ENCODE measurements around the gene ZNF483. TPM values are rescaled to one million over a fixed set of nuclear protein-coding genes. Genes with fewer than 3 reads are reported as not detected.
A peak's percentile ranks its signal among the peaks of the same experiment; 100 is the strongest.

Gene ZNF483
- total and polyA plus RNA-seq, 3 donors from 2014 or later = 10.5 to 28.6 (median 25.1) TPM

DNA sequence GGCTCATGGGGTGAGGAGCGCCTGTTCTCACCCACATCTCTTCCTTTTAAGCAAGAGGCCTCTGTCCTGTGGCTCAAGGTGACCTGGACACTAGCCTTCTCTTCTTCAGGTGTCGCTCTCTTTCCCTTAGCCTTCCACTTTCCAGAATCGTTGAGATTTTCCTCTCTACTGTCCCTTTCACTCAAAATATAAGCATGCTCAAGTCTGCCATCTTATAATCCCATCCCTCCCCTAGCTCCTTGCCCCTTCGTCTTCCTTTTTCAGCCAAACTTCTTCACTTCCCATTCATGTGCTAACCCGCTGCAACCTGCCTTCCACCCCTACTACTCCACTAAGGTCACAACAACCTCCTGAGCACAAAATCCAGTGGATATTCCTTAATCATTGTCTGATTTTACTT is 61.4 kb downstream of the ZNF483 start:
- DNase-seq = no peak
- TF ChIP-seq POLR2A (IDR thresholded peaks at IDR 0.05) (no peak), CTCF (IDR thresholded peaks at IDR 0.05) (no peak)
- Histone ChIP-seq H3K27me3 (no peaks in the 10 kb centered on the region), H3K4me1 (no peaks in the 10 kb centered on the region), H3K9me3 (no peaks in the 10 kb centered on the region), H3K4me3 (no peak overlapping the region), H3K36me3 (ENCODE audit: low read depth, missing control alignments) (no peaks in the 10 kb centered on the region), H3K27ac (no peak overlapping the region)
- intact Hi-C loops (cut with DNase I; ENCODE audit: low total_unique reads) = no loop called here
- 92 to 95% methylated on average over 5 of the region's 5 CpGs for WGBS, 2 donors

GRCh38 chr9:111588846-111589245 is 63.9 kb downstream of the ZNF483 start:
- H3K4me3 ChIP-seq = no peak overlapping the region
- 82 to 87% methylated on average over 5 of the region's 5 CpGs for WGBS, 2 donors
- no peaks in the 10 kb centered on the region for H3K9me3 ChIP-seq
- H3K27ac ChIP-seq = no peak overlapping the region
- no peak for DNase-seq
- H3K36me3 ChIP-seq (ENCODE audit: low read depth, missing control alignments) = no peaks in the 10 kb centered on the region
- H3K4me1 ChIP-seq = no peaks in the 10 kb centered on the region
- H3K27me3 ChIP-seq = no peaks in the 10 kb centered on the region
- intact Hi-C loops (cut with DNase I; ENCODE audit: low total_unique reads) = no loop called here
- TF ChIP-seq POLR2A (IDR thresholded peaks at IDR 0.05) (no peak), CTCF (IDR thresholded peaks at IDR 0.05) (no peak)

- intact Hi-C loops (cut with DNase I; ENCODE audit: low total_unique reads) = no loop called here
- Histone ChIP-seq H3K27me3 (no peaks in the 10 kb centered on the region), H3K4me3 (peak overlapping the region; percentile 85 to 86), H3K36me3 (ENCODE audit: low read depth, missing control alignments) (no peaks in the 10 kb centered on the region), H3K4me1 (peaks cover 9% of the 10 kb centered on the region), H3K9me3 (no peaks in the 10 kb centered on the region), H3K27ac (peak overlapping the region; percentile 66 to 88)
- no peak for TF ChIP-seq POLR2A (IDR thresholded peaks at IDR 0.05)
- TF ChIP-seq CTCF (IDR thresholded peaks at IDR 0.05) = peak in 2 of 3 experiments; percentile 45 to 47
- DNase-seq = peak; percentile 73
- WGBS, 2 donors = 1% methylated on average over 40 to 41 of the region's 41 CpGs
Measured at GRCh38 chr9:111597852-111598732, 73.1 kb downstream of the ZNF483 start.

DNA sequence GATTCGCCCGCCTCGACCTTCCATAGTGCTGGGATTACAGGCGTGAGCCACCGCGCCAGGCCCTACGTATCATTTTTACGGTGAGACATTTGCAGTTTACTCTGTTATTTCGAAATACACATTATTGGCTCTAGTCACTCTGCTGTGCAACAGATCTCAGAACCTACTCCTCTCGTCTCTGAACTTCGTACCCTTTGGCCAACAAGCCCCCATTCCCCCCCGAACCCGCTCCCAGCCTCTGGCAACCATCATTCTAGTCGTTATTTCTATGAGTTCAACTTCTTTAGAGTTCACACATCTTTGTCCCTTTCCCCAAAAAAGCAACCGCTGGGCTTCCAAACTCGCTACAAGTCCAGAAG is 73.7 kb downstream of the ZNF483 start:
- DNase-seq = peak; percentile 46
- TF ChIP-seq CTCF (IDR thresholded peaks at IDR 0.05) (no peak), POLR2A (IDR thresholded peaks at IDR 0.05) (no peak)
- H3K4me1 ChIP-seq = peaks cover 9% of the 10 kb centered on the region
- peak overlapping the region; percentile 66 to 88 for H3K27ac ChIP-seq
- H3K36me3 ChIP-seq (ENCODE audit: low read depth, missing control alignments) = no peaks in the 10 kb centered on the region
- no peaks in the 10 kb centered on the region for H3K9me3 ChIP-seq
- WGBS, 2 donors = 1 to 2% methylated on average over 16 of the region's 16 CpGs
- no peaks in the 10 kb centered on the region for H3K27me3 ChIP-seq
- intact Hi-C loops (cut with DNase I; ENCODE audit: low total_unique reads) = no loop called here
- peak overlapping the region; percentile 85 to 86 for H3K4me3 ChIP-seq

Measured in testis (tissue), 3 donors.